Body of pancreas (tissue), 4 donors: ENCODE measurements around the gene ABR. TPM values are rescaled to one million over a fixed set of nuclear protein-coding genes. Genes with fewer than 3 reads are reported as not detected.
A peak's percentile ranks its signal among the peaks of the same experiment; 100 is the strongest.

ENCODE experiments used
- ATAC-seq: fragments of 150-250 bp; one replicate; pipeline ENCODE4 v1.9.1; 2016
- DNase-seq, 4 donors: peaks; one replicate each; pipeline ENCODE4 v3.0.0-alpha.2; 2019
- H3K27ac ChIP-seq, 4 donors: fragments of 200-600 bp; sonication (generic); 1 replicate in 3 of 4; 2 replicates in 1 of 4; pipeline versions ENCODE4 v1.5.1 to v1.6.1; 2016 to 2019; ENCODE audit warnings: mild to moderate bottlenecking in 1 of 4, mixed read lengths in 1 of 4, moderate library complexity in 1 of 4
- H3K27me3 ChIP-seq, 2 donors: fragments of 200-600 bp; sonication (generic); one replicate each; pipeline ENCODE4 v1.6.0; 2016; ENCODE audit warnings: mild to moderate bottlenecking in 1 of 2
- H3K36me3 ChIP-seq, 2 donors: fragments of 200-600 bp; sonication (generic); replicated peaks in 1 of 2; 2 replicates each; pipeline ENCODE4 v1.5.1; 2016; ENCODE audit warnings: low read depth in 2 of 2; ENCODE audit not compliant: insufficient read depth in 1 of 2
- H3K4me1 ChIP-seq: fragments of 200-600 bp; sonication (generic); one replicate; pipeline ENCODE4 v1.6.0; 2016
- H3K4me3 ChIP-seq, 2 donors: fragments of 200-600 bp; sonication (generic); 1 replicate in 1 of 2; 2 replicates in 1 of 2; pipeline ENCODE4 v1.5.1; 2016 to 2019
- H3K9me3 ChIP-seq, 3 donors: fragments of 200-600 bp; sonication (generic); 1 replicate in 2 of 3; 2 replicates in 1 of 3; pipeline ENCODE4 v1.5.1; 2016
- POLR2A ChIP-seq, 3 donors: fragments of 450-650 bp; IDR thresholded peaks; one replicate each; pipeline ENCODE4 v1.6.1; 2016; ENCODE audit warnings: antibody characterized with exemption in 3 of 3, mild to moderate bottlenecking in 2 of 3
- WGBS, 2 donors: methylation state at CpG; one replicate each; pipeline ENCODE4 v1.1.5; 2017; 5-methylcytosine and 5-hydroxymethylcytosine counted together
- intact Hi-C: fragments of 100-400 bp; cut with DNase I; formaldehyde crosslinking; loops from one replicate; pipeline ENCODE4 v1.15.1; 2023
- total RNA-seq, 2 donors: library from RNA; depleted of rRNA; stranded (reverse); fragments of >200 nt; gene quantifications; one replicate each; pipeline ENCODE4 v1.1.0, GENCODE V29; 2016
- TF ChIP-seq, protein P1 (sequence below), 7 experiments: fragments of 450-650 bp in 4 of 7; fragments of 200-600 bp in 3 of 7; sonication (generic) in 3 of 7; IDR thresholded peaks; one replicate each; pipeline ENCODE4 v1.5.1; 2016 to 2019; ENCODE audit warnings: antibody characterized with exemption in 7 of 7

Gene ABR
- total RNA-seq, 2 donors from 2014 or later: 32.4 to 46.8 TPM

DNA sequence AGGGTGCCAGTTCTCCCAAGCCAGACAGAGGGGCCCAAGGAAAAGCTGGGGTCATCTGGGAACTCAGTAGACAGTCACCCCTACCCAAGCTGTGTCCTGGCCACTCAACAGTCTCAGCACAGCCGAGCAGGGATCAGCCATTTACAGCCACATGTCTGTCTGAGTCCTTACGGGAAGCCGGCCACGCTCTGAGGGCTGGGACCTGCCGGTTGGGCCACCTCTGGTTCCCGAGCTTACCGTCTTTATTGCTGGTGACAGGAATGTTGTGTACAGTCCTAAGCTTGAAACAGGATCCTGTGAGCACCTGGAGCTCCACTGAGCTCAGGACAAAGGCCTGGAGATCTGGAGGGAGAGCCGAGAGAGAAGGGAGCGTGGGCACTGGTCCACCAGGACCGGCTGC is 123.0 kb downstream of the ABR start:
- no peak for ATAC-seq
- TF ChIP-seq, protein P1, sequence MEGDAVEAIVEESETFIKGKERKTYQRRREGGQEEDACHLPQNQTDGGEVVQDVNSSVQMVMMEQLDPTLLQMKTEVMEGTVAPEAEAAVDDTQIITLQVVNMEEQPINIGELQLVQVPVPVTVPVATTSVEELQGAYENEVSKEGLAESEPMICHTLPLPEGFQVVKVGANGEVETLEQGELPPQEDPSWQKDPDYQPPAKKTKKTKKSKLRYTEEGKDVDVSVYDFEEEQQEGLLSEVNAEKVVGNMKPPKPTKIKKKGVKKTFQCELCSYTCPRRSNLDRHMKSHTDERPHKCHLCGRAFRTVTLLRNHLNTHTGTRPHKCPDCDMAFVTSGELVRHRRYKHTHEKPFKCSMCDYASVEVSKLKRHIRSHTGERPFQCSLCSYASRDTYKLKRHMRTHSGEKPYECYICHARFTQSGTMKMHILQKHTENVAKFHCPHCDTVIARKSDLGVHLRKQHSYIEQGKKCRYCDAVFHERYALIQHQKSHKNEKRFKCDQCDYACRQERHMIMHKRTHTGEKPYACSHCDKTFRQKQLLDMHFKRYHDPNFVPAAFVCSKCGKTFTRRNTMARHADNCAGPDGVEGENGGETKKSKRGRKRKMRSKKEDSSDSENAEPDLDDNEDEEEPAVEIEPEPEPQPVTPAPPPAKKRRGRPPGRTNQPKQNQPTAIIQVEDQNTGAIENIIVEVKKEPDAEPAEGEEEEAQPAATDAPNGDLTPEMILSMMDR (IDR thresholded peaks at IDR 0.05): no peak
- TF ChIP-seq POLR2A (IDR thresholded peaks at IDR 0.05): no peak
- intact Hi-C loops: no loop called here
- DNase-seq: no peak
- H3K36me3 ChIP-seq: no peaks in the 10 kb centered on the region
- H3K27me3 ChIP-seq: no peaks in the 10 kb centered on the region
- H3K4me3 ChIP-seq: no peak overlapping the region
- peaks cover 3% of the 10 kb centered on the region for H3K4me1 ChIP-seq
- WGBS, 2 donors: 76 to 83% methylated on average over 4 to 10 of the region's 10 CpGs
- H3K9me3 ChIP-seq: no peaks in the 10 kb centered on the region
- no peak overlapping the region for H3K27ac ChIP-seq

GRCh38 chr17:1055751-1056645 is 123.8 kb downstream of the ABR start:
- Histone ChIP-seq H3K4me3 (no peak overlapping the region), H3K4me1 (peaks cover 3% of the 10 kb centered on the region), H3K36me3 (no peaks in the 10 kb centered on the region), H3K27ac (no peak overlapping the region), H3K27me3 (no peaks in the 10 kb centered on the region), H3K9me3 (no peaks in the 10 kb centered on the region)
- ATAC-seq (peak; percentile 77), DNase-seq (peak; percentile 66 to 74 (median 72))
- intact Hi-C loops: no loop called here
- 26 to 39% methylated on average over 8 to 22 of the region's 22 CpGs for WGBS, 2 donors
- no peak for TF ChIP-seq POLR2A (IDR thresholded peaks at IDR 0.05)
- TF ChIP-seq, protein P1 (IDR thresholded peaks at IDR 0.05): peak; percentile 62 to 69 (median 64)

GRCh38 chr17:1055231-1055630 is 124.5 kb downstream of the ABR start:
- no peak overlapping the region for H3K4me3 ChIP-seq
- H3K9me3 ChIP-seq: no peaks in the 10 kb centered on the region
- peaks cover 3% of the 10 kb centered on the region for H3K4me1 ChIP-seq
- no peak overlapping the region for H3K27ac ChIP-seq
- no peaks in the 10 kb centered on the region for H3K36me3 ChIP-seq
- H3K27me3 ChIP-seq: no peaks in the 10 kb centered on the region
- no peak for DNase-seq
- TF ChIP-seq POLR2A (IDR thresholded peaks at IDR 0.05): no peak
- TF ChIP-seq, protein P1 (IDR thresholded peaks at IDR 0.05): no peak
- ATAC-seq: no peak
- 71 to 77% methylated on average over 16 of the region's 16 CpGs for WGBS, 2 donors
- intact Hi-C loops: no loop called here

GRCh38 chr17:1054656-1055055 is 125.1 kb downstream of the ABR start:
- 73 to 80% methylated on average over 4 of the region's 4 CpGs for WGBS, 2 donors
- intact Hi-C loops: no loop called here
- no peaks in the 10 kb centered on the region for H3K27me3 ChIP-seq
- H3K4me1 ChIP-seq: peaks cover 3% of the 10 kb centered on the region
- no peak overlapping the region for H3K27ac ChIP-seq
- no peak overlapping the region for H3K4me3 ChIP-seq
- ATAC-seq (no peak), DNase-seq (no peak)
- no peaks in the 10 kb centered on the region for H3K9me3 ChIP-seq
- H3K36me3 ChIP-seq: no peaks in the 10 kb centered on the region
- TF ChIP-seq, protein P1 (IDR thresholded peaks at IDR 0.05): no peak
- no peak for TF ChIP-seq POLR2A (IDR thresholded peaks at IDR 0.05)
